Stimulated activated CD4-positive, alpha-beta T cell treated with anti-CD3 and anti-CD28 coated beads, Interleukin-2, amount 100 ng/mL, for 48 hours (primary cell): ENCODE results near the gene SERINC1.

Experiments
- DNase-seq, 2 donors: peaks; one replicate each; pipeline ENCODE4 v3.0.0-alpha.2; 2020

The SERINC1 gene

DNA sequence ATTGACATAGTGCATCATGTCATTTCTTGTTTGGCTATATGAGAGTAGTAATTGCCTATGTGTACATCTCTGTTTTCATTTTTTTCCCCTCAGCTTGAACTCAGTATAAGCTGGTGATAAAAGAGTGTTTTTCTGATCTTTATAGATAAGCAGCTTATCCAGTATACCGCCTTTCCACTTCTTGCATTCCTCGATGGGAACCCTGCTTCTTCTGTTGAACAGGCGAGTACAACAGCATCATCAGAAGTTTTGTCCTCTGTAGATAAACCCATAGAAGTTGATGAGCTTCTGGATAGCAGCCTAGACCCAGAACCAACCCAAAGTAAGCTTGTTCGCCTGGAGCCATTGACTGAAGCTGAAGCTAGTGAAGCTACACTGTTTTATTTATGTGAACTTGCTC, 39.8 kb downstream of the SERINC1 start:
- DNase-seq, result no peak

DNA sequence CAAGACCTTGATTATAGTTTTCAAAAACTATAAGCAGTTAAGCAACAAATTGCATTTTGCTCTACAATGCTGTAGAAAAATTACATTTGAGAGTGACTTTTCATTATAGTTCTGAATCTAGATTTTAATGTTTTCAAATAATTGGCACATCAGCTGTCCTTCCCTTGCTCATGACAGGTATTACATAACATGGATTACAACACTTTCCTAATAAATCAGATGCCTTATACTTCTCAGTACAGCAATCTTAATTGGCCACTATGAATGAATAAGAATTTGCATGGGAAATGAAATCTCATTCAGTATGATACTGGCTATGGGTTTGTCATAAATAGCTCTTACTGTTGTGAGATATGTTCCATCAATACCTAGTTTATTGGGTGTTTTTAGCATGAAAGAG, 42.3 kb downstream of the SERINC1 start:
- no peak for DNase-seq

DNA sequence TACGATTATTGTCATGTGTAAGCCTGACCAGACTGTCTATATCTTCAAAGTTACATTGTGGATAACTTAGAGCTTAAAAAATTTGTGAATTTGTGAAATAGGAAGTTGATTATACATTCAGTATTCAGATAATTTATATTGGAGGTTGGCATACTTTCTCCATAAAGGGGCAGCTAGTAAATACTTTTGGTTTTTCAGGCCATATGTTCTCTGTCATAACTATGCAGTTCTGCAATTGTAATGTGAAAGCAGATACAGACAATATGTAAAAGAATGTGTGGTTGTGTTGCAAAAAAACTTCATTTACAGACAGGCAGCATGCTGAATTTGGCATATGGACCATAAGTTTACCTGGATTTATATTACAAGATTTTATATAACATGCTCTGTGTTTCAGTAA, 42.8 kb downstream of the SERINC1 start:
- DNase-seq, result no peak

DNA sequence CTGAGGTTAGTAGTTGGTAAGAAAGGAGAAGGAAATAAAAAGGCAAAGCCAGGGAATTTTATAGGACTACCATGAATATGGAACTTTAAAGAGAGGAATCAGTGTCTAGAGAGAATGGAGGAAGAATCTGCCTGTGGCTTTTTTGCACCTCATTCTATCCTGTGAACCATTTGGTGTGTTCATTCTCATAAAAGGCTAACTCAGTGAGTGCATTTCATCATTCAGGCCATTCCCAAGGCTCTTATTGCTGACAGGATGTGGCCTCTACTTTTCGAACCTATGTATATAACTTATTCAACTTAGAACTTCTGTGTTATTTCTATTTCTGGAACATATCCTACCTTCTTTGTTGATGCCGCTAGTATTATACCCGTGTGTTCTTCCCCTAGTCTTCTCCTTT, 45.0 kb downstream of the SERINC1 start:
- DNase-seq, result no peak

DNA sequence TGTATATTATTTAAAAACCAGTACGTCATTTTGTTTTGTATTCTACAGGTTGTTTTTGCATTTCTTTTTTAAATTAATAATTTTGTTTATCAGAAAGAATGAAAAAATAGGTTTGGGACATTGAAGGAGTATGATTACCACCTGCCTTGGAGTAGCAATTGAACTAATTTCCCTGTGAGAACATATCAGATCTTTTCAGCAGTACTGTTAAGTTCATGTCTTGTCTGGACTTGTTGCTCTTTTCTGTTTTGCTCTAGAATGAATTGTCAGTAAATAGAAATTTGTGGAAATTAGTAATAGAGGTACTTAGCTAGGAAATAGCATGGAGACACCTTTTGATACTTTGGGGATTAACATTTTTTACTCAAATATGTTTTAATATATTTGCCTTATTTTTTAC, 47.9 kb downstream of the SERINC1 start:
- DNase-seq, result no peak

DNA sequence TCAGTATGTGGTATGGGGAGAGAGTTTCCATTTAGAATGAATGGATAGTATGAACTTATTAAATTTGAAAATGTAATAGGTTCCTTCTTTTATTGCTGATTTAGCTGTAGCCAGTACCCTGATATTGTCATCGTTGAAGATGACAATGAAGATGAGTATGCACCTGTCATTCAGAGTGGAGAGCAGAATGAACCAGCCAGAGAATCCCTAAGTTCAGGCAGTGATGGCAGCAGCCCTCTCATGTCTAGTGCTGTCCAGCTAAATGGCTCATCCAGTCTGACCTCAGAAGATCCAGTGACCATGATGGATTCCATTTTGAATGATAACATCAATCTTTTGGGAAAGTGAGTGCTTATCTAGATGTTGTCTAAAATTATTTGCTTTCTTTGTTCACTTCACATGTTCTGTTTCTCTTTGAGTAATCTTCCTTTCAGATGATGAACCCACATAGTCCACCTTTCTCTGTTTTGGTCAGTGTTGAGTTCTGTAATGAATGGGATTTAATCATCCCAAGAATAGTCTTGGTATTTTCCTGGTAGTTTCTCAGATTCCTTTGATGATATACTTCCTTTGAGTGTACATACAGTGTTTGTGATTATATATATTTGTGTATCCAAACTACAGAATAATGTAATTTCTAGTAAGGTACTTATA, 48.9 kb downstream of the SERINC1 start:
- no peak for DNase-seq

DNA sequence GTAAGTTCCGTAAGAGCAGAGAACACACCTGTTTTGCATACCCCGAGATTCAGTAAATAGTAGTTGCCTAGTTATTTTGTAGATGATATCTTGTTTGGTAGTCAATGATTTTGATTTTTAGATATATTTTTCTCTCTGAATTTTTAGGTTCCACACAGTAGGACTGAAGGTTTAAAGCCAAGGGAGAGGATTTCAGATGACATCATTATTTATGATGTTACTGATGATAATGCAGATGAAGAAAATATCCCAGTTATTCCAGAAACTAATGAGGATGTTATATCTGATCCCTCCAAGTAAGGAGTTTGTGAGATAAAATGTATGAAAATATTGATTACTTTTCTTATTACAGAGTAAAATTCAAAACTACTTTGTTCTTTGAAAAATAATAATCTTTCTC, 49.6 kb downstream of the SERINC1 start:
- DNase-seq, result no peak

DNA sequence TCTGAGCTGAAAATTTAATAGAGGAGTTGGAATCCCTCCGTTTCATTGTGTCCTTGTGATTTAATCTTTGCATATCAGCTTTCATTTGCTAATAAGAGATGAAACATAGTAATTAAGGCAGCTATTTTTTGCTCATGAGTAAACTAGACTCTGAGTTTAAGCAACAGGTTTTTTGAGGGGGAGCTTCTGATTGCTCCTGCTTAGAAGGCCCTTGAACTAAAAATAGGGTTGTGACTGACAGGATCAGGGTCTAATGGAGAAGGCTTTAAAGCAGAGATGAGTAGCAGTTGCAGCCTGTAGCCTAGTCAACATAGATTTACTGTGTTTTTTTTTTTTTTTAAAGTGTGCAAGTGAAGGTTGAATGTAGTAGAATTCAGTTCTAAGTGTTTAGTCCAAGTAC, 54.8 kb downstream of the SERINC1 start:
- no peak for DNase-seq

DNA sequence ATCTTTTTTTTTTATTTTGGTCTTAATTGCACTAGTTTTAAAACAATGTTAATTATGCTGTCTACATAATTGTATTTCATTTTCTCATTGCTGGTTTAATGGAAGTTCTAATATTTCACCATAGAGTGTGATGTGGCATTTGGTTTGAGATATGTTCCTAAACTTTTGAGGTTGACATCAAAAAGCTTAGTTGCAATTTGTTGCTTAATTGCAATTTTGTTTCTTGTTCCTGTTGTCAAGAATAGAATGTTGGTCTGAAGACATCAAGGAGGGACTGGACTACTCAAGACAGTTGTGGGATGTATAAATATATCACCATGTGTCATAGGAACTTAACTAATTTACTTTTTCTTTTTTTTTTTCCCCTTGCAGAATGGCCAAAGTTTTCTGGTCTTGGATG, 59.6 kb downstream of the SERINC1 start:
- DNase-seq, result no peak

DNA sequence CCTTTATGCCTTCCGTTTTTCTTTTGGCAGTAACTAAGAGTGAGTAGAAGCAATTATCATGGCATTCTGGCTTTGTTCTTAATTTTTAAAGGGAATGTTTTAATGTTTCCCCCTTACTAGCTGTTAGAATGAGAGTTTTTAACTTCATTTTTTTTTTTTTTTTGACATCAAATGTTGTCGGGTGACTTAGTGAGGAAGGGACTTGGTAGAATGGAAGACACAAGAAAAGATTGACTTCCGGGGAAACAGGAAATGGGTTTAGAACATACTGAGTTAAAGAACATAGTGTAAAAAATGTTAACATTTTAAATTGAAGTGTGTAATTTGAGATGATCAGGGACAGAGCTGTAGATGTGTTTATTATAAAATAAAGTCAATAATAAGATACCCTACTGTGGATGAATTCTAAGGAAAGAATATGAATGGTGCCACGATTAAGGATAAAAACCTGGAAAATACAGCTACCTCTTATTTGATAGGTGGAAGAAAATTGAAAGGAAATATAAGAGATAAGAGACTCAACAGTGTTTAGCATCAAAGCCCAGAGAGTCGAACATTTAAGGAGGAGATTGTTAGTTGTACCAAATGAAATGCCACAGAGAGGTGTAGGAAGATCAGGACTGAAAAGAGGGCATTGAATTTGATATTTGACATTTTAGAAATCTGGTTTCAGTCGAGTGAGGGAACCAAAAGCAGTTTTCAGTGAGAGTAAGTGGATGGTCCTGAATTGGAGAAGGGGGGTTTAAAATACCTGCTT, 62.7 kb downstream of the SERINC1 start:
- no peak for DNase-seq

DNA sequence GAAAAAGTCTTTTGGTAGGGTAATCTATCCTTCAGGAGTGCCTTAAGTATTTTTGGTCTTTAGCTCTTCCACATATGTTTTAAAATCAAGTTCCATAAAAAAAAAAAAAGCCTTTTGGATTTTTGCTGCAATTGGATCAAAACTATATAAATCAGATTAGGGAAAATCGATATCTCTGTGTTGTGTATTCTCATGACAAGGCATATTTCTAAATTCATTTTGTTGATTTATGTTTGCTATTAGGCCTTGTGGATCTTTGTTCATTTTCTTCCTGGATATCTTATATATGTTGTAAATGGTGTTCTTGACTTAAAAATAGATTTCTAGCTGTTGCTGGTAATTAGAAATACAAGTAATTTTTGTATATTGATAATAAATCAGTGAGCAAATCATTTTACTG, 63.4 kb downstream of the SERINC1 start:
- no peak for DNase-seq

DNA sequence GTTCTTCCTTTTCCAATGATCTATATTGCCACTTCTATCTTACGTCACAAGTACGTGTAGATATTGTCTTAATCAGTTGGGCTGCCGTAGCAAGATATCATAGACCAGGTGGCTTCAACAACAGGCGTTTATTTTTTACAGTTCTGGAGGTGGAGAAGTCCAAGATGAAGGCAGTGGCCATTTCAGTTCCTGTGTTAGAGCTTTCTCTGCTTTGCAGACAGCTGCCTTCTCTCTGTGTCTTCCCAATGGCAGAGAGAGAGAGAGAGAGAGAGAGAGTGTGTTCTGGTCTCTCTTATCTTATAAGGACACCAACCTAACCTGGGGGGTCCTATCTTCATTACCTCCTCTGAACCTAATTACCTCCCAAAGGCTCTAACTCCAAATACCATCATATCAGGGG, 63.9 kb downstream of the SERINC1 start:
- DNase-seq, result no peak

DNA sequence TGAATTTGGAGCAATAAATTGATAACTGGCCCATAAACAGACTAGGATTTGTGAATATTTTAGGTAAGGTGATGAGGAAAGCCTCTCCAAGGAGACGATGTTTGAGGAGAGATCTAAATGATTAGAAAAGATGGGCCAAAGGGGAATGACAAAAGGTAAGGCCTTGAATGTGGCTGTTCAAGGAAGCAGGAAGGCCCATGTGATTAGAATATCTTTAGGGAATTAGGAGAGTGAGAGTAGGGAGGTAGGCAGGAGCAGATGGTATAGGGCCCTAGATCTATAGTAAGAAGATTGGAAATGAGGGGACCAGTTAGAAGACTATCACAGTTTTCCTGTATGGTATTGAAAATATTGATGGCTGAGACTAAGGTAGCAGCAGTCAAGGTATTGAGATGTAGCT, 65.4 kb downstream of the SERINC1 start:
- no peak for DNase-seq

DNA sequence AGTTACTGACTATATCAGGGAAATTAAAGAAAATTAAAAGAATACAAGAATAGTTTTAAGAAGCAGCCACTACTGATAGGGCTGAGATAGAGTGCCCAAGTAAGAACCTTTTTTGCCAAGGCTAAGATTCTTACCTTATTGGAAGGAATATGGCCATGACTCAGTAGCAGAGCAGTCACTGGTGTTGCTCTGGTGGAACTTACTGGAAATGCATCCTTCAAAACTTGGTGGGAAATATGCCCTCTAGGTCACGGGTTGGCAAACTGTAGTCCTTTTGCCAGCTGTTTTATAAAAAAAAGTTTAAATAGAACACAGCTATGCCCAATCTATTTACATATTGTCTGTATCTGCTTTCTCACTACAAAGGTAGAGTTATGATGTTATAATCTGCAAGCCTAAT, 66.2 kb downstream of the SERINC1 start:
- DNase-seq, result no peak

DNA sequence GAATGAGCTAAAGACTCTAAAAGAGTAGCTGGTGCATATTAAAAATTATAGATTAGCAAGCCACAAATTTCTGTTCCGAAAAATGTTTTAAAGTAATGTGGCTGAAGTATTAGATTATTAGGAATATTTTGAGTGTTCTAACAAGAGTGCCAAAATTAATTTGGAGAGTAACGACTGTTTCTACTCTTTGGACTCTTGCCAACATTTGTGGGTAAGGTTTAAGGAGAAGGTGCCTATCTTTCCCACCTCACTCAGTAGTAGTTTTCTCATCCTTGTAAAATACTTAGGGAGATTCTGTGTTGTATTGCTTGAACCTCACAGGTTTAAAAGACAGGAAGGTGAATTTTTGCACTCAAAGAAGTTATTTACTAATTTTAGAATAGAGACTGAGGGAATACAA, 67.2 kb downstream of the SERINC1 start:
- DNase-seq, result no peak

DNA sequence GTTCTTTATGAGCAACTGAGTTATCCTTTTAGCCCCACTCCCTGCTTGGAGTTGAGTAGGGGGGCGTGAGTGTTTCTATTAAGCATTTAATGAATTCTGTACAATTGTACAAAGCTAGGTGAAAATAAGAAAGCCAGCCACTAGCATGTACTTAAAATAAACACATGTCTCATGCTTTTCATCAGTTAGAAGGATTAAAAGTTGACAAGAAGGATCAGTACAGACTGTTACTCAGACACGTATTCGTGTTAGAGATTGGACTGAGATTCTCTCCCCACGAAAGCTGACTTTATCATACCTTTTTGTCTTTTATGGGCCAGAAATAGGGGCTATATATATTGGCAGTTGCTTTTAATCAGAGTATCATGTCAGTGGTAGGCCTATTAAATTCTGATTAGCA, 70.5 kb downstream of the SERINC1 start:
- DNase-seq, result no peak

DNA sequence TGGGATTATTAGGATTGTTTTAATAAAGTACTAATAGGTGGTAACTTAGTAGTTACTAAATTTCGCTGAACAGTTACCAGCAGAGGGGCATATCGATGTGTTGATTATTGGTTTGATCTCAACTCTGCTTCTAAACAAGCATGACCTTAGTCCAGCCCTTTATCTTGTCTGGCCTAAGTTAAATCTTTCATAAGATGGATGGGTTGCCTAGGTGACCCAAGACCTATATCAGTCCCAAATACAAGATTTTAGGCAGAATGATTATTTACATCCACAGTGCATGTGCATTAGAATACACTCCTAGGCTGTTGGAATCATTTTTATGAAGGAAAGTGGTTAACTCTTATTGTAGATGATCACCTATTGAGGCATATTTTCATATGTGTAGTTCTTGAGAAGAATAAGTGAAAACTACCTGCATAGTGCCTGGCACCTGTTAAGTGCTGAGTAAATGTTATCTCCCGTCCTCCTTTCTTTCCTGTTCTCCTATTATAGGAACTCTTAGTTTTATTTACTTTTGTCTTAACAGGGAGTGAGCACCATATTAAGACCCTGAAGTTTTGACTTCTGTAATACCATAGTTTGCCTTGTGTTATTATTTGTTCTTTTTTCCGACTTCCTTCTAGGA, 71.0 kb downstream of the SERINC1 start:
- DNase-seq, result no peak

DNA sequence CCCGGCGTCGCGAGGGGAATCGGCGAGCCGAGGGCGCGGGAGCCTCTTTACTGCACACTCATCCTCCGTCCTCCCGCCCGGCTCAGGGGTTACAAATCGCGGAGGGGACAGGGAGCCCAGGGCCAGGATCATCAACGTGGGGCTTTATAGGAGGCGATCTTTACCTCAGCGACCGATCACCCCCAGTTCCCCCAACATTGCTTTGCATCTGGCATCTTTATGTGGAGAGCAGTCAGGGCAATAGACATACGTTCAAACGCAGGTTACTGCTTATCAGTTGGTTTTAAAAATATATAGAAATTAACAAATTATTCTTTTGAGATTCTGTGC, 71.5 kb downstream of the SERINC1 start:
- no peak for DNase-seq

DNA sequence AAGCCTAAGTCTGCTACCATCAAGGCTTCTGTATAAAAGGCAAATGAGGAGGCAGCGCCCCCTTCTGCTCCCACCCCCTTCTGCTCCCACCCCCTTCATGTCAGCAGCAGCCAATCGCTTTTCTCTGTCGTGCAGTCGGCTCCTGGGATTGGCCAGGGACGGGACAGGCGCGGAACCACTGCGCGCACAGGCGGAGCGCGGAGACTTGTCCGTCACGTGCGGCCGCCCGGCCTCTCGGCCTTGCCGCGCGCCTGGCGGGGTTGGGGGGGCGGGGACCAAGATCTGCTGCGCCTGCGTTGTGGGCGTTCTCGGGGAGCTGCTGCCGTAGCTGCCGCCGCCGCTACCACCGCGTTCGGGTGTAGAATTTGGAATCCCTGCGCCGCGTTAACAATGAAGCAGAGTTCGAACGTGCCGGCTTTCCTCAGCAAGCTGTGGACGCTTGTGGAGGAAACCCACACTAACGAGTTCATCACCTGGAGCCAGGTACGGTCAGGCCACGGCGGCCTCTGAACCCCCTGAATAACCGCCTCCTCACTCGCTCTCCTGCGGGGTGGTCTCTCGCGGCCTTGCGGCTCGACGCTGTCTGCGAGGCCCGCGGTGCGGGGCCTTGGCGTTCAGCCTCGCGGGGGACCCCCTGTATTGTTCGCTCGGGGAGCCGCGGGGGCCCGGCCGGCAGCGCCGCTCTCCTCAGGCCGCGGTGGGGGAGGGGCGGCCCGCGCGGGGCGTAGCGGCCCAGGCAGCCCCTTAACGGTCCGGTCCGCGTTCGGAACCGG, 72.1 kb downstream of the SERINC1 start, which contains the start of gene HSF2:
Gene HSF2, plus strand, starts transcription at position 305 of the 773 bp plus-strand sequence. Its CDS starts 86 bp downstream, at position 391.
- peak; percentile 83 to 85 for DNase-seq

DNA sequence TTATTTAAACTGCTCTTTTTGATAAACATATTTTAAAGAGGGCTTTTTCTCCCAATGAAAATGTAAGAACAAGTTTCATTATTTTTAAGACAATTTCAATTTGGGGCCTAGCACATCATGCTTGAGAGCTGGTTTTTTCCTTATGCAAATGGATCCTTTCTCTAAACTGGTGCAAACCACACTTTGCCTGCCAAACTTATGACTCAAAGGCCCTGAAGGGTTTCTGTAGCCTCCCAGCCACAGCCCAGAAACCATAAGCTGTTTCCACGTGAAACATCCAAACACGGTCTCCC, 72.6 kb downstream of the SERINC1 start:
- no peak for DNase-seq

DNA sequence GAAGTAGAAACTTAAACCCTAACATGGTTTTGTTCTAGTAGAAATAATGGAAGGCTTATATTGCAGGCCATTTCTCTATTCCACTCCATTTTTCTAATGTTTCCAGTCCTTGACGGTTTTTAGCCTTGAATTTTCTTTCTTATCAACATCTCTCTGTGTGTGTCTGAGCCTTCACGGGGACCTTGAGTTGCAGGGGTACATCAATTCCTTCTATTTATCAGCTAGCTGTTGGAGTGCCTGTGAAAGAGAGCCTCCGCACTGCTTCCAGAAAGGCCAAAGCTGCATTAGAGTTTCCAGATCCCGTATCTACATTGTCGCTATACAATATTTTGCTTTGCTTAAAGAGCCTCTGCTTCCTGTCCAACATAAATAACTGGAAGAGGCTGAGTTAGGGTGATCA, 77.6 kb downstream of the SERINC1 start:
- DNase-seq, result no peak

DNA sequence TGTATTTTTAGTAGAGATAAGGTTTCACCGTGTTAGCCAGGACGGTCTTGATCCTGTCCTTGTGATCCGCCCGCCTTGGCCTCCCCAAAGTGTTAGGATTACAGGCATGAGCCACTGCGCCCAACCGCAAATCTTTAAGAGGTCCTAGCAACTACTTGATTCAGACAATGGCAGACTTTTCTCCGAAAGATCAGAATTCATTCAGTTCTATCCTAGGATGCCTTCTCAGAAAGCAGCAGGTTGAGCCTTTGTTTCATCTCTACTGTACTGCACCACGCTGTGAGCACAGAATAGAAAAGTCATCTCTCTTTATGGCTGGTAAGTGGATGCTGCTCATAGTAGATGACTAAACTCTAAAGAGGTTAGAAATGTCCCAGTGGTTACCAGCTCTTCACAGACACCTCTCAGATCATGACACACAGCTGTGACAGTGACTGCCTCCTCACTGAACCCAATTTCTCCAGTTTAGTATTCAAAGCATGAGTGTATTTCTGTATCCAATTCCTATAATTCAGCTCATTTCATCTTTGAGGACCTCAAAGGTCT, 78.2 kb downstream of the SERINC1 start:
- DNase-seq, result no peak
